ENCODE results near the gene UBL3.

GRCh38 chr13:29884671-29885430, 34.4 kb upstream of the UBL3 start:
- TF ChIP-seq POLR2AphosphoS5 (IDR thresholded peaks at IDR 0.05; ENCODE audit: low read length) (no peak), PAX5 (IDR thresholded peaks at IDR 0.05; ENCODE audit: borderline replicate concordance, low read depth, low read length) (no peak), ATF7 (IDR thresholded peaks at IDR 0.05; ENCODE audit: low read depth) (no peak), LARP7 (IDR thresholded peaks at IDR 0.05) (no peak), ZNF622 (IDR thresholded peaks at IDR 0.05) (no peak), RCOR1 (conservative IDR thresholded peaks at IDR 0.05; ENCODE audit: low read depth, low read length) (no peak), POLR2A (IDR thresholded peaks at IDR 0.05; ENCODE audit: low read depth, low read length) (no peak), JUND (IDR thresholded peaks at IDR 0.05; ENCODE audit: low read depth, low read length) (no peak), EZH2 (IDR thresholded peaks at IDR 0.05; ENCODE audit: borderline replicate concordance, control insufficient read depth, low read depth, low read length) (no peak), FOXM1 (IDR thresholded peaks at IDR 0.05; ENCODE audit: low read depth, low read length) (no peak), MXI1 (IDR thresholded peaks at IDR 0.05; ENCODE audit: low read depth, low read length) (no peak)
- TF ChIP-seq, protein P1, sequence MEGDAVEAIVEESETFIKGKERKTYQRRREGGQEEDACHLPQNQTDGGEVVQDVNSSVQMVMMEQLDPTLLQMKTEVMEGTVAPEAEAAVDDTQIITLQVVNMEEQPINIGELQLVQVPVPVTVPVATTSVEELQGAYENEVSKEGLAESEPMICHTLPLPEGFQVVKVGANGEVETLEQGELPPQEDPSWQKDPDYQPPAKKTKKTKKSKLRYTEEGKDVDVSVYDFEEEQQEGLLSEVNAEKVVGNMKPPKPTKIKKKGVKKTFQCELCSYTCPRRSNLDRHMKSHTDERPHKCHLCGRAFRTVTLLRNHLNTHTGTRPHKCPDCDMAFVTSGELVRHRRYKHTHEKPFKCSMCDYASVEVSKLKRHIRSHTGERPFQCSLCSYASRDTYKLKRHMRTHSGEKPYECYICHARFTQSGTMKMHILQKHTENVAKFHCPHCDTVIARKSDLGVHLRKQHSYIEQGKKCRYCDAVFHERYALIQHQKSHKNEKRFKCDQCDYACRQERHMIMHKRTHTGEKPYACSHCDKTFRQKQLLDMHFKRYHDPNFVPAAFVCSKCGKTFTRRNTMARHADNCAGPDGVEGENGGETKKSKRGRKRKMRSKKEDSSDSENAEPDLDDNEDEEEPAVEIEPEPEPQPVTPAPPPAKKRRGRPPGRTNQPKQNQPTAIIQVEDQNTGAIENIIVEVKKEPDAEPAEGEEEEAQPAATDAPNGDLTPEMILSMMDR (IDR thresholded peaks at IDR 0.05 in 2 of 3, conservative IDR thresholded peaks at IDR 0.05 in 1 of 3; ENCODE audit: control insufficient read depth in 2 of 3, extremely low read depth in 1 of 3, insufficient read depth in 1 of 3, low read depth in 3 of 3, low read length in 3 of 3) = no peak
